Coronary artery (tissue), 2 donors: Measurements from ENCODE around the gene RALGAPB.
A peak's percentile ranks its signal among the peaks of the same experiment; 100 is the strongest.
"Not testable (repeated sequence)": the region's sequence is repeated elsewhere in the genome, so short reads cannot be mapped to it uniquely, and the experiment has no call there.

ENCODE experiments used
- DNase-seq: peaks from one replicate; pipeline ENCODE4 v3.0.0-alpha.2; 2017; ENCODE audit warnings: low spot score
- H3K27ac ChIP-seq, 2 donors: fragments of 200-600 bp; sonication (generic); one replicate each; pipeline ENCODE4 v1.5.1; 2016 to 2019
- H3K4me3 ChIP-seq: fragments of 200-600 bp; sonication (generic); 2 replicates; pipeline ENCODE4 v1.5.1; 2016; ENCODE audit warnings: mild to moderate bottlenecking, moderate library complexity
- TF ChIP-seq, protein P1 (sequence below): fragments of 200-600 bp; sonication (generic); IDR thresholded peaks from one replicate; pipeline ENCODE4 v1.5.1; 2019; ENCODE audit warnings: antibody characterized with exemption

The RALGAPB gene

DNA sequence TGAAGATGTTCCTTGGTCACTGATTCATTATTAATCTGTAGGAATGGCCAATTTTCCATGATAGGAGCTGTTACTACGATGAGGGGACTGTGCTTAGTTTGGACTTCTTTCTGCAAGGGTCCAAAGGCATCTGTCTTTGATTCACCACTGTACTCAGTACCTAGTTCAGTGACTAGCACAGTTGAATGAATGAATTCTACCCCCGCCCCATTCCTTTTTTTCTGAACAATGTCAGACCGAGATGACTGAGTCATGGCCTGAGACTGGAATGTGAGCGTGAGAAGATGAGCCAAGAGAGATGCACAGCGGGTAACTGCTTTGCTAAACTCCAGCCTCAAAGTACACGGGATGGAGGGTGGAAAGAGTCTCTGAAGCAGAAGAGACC, 37.1 kb upstream of the RALGAPB start:
- H3K27ac ChIP-seq: no peak overlapping the region
- H3K4me3 ChIP-seq: no peak overlapping the region
- TF ChIP-seq, protein P1, sequence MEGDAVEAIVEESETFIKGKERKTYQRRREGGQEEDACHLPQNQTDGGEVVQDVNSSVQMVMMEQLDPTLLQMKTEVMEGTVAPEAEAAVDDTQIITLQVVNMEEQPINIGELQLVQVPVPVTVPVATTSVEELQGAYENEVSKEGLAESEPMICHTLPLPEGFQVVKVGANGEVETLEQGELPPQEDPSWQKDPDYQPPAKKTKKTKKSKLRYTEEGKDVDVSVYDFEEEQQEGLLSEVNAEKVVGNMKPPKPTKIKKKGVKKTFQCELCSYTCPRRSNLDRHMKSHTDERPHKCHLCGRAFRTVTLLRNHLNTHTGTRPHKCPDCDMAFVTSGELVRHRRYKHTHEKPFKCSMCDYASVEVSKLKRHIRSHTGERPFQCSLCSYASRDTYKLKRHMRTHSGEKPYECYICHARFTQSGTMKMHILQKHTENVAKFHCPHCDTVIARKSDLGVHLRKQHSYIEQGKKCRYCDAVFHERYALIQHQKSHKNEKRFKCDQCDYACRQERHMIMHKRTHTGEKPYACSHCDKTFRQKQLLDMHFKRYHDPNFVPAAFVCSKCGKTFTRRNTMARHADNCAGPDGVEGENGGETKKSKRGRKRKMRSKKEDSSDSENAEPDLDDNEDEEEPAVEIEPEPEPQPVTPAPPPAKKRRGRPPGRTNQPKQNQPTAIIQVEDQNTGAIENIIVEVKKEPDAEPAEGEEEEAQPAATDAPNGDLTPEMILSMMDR: peak; percentile 18
- DNase-seq: no peak

DNA sequence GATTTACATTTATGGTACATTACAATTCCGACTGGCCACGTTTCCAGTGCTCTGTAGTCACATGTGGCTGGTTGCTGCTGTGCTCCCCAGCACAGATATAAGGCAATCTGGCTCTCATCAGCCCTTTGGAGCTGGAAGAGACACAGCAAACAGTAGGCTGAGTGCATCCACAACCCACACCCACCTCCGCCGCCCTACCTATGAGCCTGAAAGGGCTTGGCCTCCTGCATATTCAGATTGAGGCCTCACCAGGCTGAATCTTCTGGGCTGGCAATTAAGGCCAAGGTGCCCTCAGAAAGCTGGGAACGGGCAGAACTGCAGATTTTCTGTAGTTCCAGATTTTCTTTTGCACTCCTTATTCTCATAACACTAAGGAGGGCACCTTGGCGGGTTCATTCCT, 34.8 kb upstream of the RALGAPB start:
- no peak for DNase-seq
- TF ChIP-seq, protein P1: no peak
- no peak overlapping the region for H3K4me3 ChIP-seq
- H3K27ac ChIP-seq: no peak overlapping the region

DNA sequence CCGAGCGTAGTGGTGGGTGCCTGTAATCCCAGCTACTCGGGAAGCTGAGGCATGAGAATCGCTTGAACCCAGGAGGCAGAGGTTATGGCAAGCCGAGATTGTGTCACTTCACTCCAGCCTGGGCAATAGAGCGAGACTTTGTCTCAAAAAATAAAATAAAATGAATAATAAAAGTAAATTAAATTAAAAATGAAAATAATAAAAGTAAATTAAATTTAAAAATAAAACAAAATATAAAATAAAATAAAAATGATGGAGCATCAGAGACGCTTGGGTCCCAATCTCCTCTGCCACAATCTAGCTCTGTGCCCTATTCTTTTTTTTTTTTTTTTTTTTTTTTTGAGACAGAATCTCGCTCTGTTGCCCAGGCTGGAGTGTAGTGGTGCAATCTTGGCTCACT, 31.5 kb upstream of the RALGAPB start:
- H3K27ac ChIP-seq, H3K4me3 ChIP-seq, DNase-seq: not testable (repeated sequence)

DNA sequence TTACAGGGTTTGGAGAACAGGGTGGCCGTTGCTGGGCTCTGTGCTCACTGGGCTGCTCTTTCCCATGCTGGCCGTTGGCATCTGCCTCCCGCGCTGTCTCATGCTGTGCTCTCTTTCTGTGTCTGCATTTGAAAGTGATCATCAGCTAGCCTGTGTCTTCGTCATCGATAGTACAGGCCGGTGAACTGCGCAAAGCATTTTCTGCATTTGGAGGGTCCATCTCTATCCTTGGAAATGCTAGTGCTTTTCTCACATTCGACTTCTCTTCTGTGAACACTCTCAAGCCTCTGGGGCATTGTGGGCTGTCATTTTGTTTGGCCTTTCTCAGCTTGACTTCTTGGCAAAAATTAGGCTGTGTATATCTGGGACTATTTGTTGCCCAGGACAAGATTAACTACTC, 30.7 kb upstream of the RALGAPB start:
- no peak for DNase-seq
- Histone ChIP-seq H3K4me3 (no peak overlapping the region), H3K27ac (no peak overlapping the region)
- TF ChIP-seq, protein P1: no peak

DNA sequence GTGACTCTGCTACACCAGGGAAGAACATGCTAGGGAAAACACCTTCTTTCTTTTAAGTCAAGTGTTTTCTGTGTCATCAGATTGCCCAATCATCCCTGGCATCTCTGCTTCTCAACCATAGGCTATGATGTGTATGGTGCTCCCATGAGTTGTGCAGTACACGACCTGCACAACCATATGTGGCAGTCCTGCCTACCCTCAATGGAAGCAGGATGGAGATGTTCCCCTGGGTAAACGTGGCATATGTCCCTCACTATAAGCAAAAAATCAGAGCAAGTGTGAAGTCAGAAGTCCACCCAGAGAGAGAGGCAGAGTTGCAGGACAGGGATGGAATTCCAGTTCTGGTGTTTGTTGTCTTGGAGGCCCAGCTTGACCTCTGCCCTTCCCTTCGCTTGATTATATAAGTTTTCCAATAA, 27.3 kb upstream of the RALGAPB start:
- Histone ChIP-seq H3K4me3 (no peak overlapping the region), H3K27ac (no peak overlapping the region)
- TF ChIP-seq, protein P1: no peak
- DNase-seq: no peak

DNA sequence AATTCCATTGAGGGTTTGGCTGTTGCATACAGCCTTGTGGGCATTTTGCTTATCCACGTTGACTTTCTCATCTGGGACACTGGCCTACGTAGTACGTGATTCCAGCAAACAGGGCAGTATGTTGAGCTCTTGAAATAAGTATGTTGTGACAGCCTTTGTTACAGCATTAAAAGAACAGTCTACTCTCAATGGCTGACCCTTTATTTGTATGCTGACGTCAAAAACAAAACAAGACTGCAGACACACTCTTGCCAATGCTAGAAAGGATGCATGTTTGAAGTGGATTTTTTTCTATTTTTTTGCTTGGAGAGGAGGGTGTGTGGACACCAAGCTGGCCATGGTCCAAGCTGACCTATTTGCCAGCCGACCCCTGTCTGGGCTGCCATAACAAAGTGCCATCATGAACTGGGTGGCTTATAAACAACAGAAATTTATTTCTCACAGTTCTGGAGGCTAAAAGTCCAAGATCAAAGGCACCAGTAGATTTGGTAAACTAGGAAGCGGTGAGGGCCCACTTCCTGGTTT, 26.7 kb upstream of the RALGAPB start:
- no peak for DNase-seq
- TF ChIP-seq, protein P1: no peak
- H3K27ac ChIP-seq: peak overlapping the region; percentile 55 to 87
- H3K4me3 ChIP-seq: peak overlapping the region; percentile 88

DNA sequence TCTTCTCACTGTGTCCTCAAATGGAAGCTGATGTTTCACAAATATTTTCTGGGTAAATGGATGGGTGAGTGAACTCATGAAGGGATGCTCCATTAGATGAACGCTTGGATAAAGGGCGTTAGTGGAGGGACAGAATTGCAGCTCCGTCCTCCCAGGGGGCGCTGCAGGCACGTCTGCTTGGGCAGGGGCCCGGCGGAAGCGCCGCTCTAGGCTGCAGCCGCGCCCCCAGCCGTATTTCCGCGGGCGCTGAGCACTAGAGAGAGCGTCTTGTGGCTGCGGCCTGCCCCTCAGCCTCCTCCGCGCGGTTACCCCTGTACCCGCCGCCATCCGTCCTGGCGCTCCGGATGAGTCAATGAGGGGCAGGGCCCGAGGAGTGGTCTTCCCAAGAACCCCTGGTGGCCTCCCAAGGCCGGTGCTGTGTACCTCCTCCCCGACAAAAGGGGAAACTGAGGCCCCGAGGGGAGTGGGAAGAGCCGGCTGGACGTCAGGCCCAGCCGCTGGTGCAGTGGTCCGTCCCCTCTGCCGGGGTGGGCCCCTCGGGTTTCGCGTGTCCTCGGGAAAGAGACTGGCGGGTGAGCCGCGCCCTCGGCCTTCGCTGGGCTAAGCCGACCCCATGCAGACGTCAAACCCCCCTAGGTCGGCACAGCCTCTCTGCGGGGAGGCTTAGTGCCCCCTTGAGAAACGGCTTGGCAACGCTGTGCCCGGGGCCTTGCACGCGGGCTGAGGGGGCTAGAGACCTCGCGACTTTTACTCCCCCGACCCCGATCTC, 26.0 kb upstream of the RALGAPB start:
- H3K27ac ChIP-seq: peak overlapping the region; percentile 55 to 87
- peak; percentile 79 for DNase-seq
- H3K4me3 ChIP-seq: peak overlapping the region; percentile 88
- TF ChIP-seq, protein P1: peak; percentile 80
